A549 (cell line): ENCODE data around the gene RAB11FIP4. TPM values are rescaled to one million over a fixed set of nuclear protein-coding genes. Genes with fewer than 3 reads are reported as not detected.
"Not testable (repeated sequence)": the region's sequence is repeated elsewhere in the genome, so short reads cannot be mapped to it uniquely, and the experiment has no call there.

Experiments
- ATAC-seq, 2 experiments: fragments of 200-7000 bp in 1 of 2; fragments of >200 bp in 1 of 2; cut with Nextera tagmentation in 1 of 2; cut with Tn5 transposase in 1 of 2; 3 replicates each; pipeline versions ENCODE4 v1.8.0 to v1.9.1; 2018 to 2020; ENCODE audit warnings: mild to moderate bottlenecking in 1 of 2, moderate library complexity in 1 of 2
- CTCF ChIA-PET: fragments of 300-600 bp; sonication (Branson Sonifier 250); formaldehyde crosslinking; extraction: SDS; loops from one replicate; lab custom pipeline; 2021; ENCODE audit warnings: antibody characterized with exemption, inconsistent platforms; lab: Yijun Ruan, JAX
- POLR2A ChIA-PET: fragments of 350-600 bp; formaldehyde crosslinking; extraction: SDS; loops from one replicate; lab custom pipeline; 2021; ENCODE audit warnings: antibody characterized with exemption, inconsistent platforms; lab: Yijun Ruan, JAX
- DNase-seq, 2 experiments: peaks; one replicate each; pipeline versions ENCODE4 v3.0.0 to v3.0.0-alpha.2; 2011 to 2016; ENCODE audit warnings: low read depth in 1 of 2, low spot score in 1 of 2
- FAIRE-seq: peaks from 2 replicates; lab custom pipeline; 2011; peaks lifted over from hg19 to GRCh38; lab: Jason Lieb, UNC
- H3K27ac ChIP-seq, 2 experiments: fragments of >200 bp; sonication (Bioruptor Twin); formaldehyde crosslinking; 3 replicates each; pipeline ENCODE4 v1.5.1; 2016 to 2017
- H3K4me1 ChIP-seq: fragments of >200 bp; sonication (Bioruptor Twin); formaldehyde crosslinking; 3 replicates; pipeline ENCODE4 v1.6.1; 2016
- H3K4me2 ChIP-seq: fragments of >200 bp; sonication (Bioruptor Twin); formaldehyde crosslinking; 3 replicates; pipeline ENCODE4 v1.6.1; 2016
- H3K4me3 ChIP-seq: fragments of >200 bp; sonication (Bioruptor Twin); formaldehyde crosslinking; 3 replicates; pipeline ENCODE4 v1.5.1; 2016
- H3K9me3 ChIP-seq: fragments of >200 bp; sonication (Bioruptor Twin); formaldehyde crosslinking; 3 replicates; pipeline ENCODE4 v1.6.1; 2016
- EHMT2 ChIP-seq: fragments of 200-600 bp; sonication (generic); IDR thresholded peaks from 2 replicates; pipeline ENCODE4 v1.6.1; 2016; ENCODE audit warnings: antibody characterized with exemption, low read depth, mild to moderate bottlenecking, moderate library complexity
- EP300 ChIP-seq, 2 experiments: fragments of >200 bp; sonication (Bioruptor Twin); formaldehyde crosslinking; IDR thresholded peaks; 2 replicates in 1 of 2; 3 replicates in 1 of 2; pipeline ENCODE4 v1.6.1; 2016 to 2017
- FOXS1 ChIP-seq: fragments of 250-450 bp; sonication (Bioruptor Pico); IDR thresholded peaks from 2 replicates; pipeline ENCODE4 v1.5.0; 2020; ENCODE audit warnings: mild to moderate bottlenecking, moderate library complexity
- GATA3 ChIP-seq: IDR thresholded peaks from 2 replicates; pipeline ENCODE4 v1.6.1; 2012; ENCODE audit warnings: borderline replicate concordance
- HEYL ChIP-seq: fragments of 250-450 bp; sonication (Bioruptor Pico); IDR thresholded peaks from 2 replicates; pipeline ENCODE4 v1.8.0; 2021; ENCODE audit warnings: mild to moderate bottlenecking, moderate library complexity
- HOXA7 ChIP-seq: fragments of 250-450 bp; sonication (Bioruptor Pico); IDR thresholded peaks from 2 replicates; pipeline ENCODE4 v1.5.0; 2020; ENCODE audit warnings: mild to moderate bottlenecking, moderate library complexity
- JUN ChIP-seq, 2 experiments: fragments of >200 bp; sonication (Bioruptor Twin); formaldehyde crosslinking; IDR thresholded peaks; 2 replicates in 1 of 2; 3 replicates in 1 of 2; pipeline ENCODE4 v1.6.1; 2016 to 2017
- KDM1A ChIP-seq: fragments of 200-600 bp; sonication (generic); IDR thresholded peaks from 2 replicates; pipeline ENCODE4 v1.6.1; 2016; ENCODE audit warnings: low read depth, mild to moderate bottlenecking
- MAFK ChIP-seq: fragments of 450-650 bp; IDR thresholded peaks from 2 replicates; pipeline ENCODE4 v1.6.1; 2014; ENCODE audit not compliant: partially characterized antibody
- NPAS2 ChIP-seq: fragments of 250-450 bp; sonication (Bioruptor Pico); IDR thresholded peaks from 2 replicates; pipeline ENCODE4 v1.8.0; 2022; ENCODE audit warnings: mild to moderate bottlenecking, moderate library complexity, borderline replicate concordance
- NR3C1 ChIP-seq: fragments of >200 bp; sonication (Bioruptor Twin); formaldehyde crosslinking; IDR thresholded peaks from 3 replicates; pipeline ENCODE4 v1.6.1; 2017
- POLR2A ChIP-seq: IDR thresholded peaks from 2 replicates; pipeline ENCODE4 v1.6.1; 2012; ENCODE audit warnings: mild to moderate bottlenecking, low read length
- RFX5 ChIP-seq: fragments of 450-650 bp; IDR thresholded peaks from 2 replicates; pipeline ENCODE4 v1.7.1; 2014; ENCODE audit warnings: antibody characterized with exemption, mild to moderate bottlenecking, moderate library complexity
- RNF2 ChIP-seq: fragments of 200-600 bp; sonication (generic); IDR thresholded peaks from 2 replicates; pipeline ENCODE4 v1.6.1; 2016; ENCODE audit warnings: low read depth, mild to moderate bottlenecking, antibody characterized with exemption, moderate library complexity, borderline replicate concordance
- ZC3H11A ChIP-seq: fragments of 450-650 bp; IDR thresholded peaks from 2 replicates; pipeline ENCODE4 v1.6.1; 2014; ENCODE audit warnings: antibody characterized with exemption, mild to moderate bottlenecking
- ZSCAN20 ChIP-seq: fragments of 250-450 bp; sonication (Bioruptor Pico); IDR thresholded peaks from 2 replicates; pipeline ENCODE4 v1.8.0; 2022; ENCODE audit warnings: mild to moderate bottlenecking, moderate library complexity
- WGBS: methylation state at CpG from one replicate; pipeline ENCODE4 v1.1.6; 2017; ENCODE audit errors: missing lambda C conversion rate; 5-methylcytosine and 5-hydroxymethylcytosine counted together
- polyA minus RNA-seq: library from RNA; depleted of rRNA, polyadenylated mRNA; stranded (reverse); fragments of >200 nt; gene quantifications from 2 replicates; pipeline ENCODE4 v1.2.3, GENCODE V29; 2011; rRNA and poly(A)+ RNA removed
- polyA plus RNA-seq, 4 experiments: library from polyadenylated mRNA; depleted of rRNA in 3 of 4; stranded (reverse); fragments of >200 nt; fragmentation: RNase III in 1 of 4; extraction: RNeasy Plus Mini Kit Qiagen cat#74134 plus additional on column Dnase treatment in 1 of 4; gene quantifications; 2 replicates in 3 of 4; 3 replicates in 1 of 4; pipeline ENCODE4 v1.2.3, GENCODE V29; 2011 to 2017
- TF ChIP-seq, protein P1 (sequence below): IDR thresholded peaks from 2 replicates; pipeline ENCODE4 v1.6.1; 2012
- TF ChIP-seq, protein P2 (sequence below): IDR thresholded peaks from 2 replicates; pipeline ENCODE4 v1.6.1; 2012

RAB11FIP4 gene, protein sequence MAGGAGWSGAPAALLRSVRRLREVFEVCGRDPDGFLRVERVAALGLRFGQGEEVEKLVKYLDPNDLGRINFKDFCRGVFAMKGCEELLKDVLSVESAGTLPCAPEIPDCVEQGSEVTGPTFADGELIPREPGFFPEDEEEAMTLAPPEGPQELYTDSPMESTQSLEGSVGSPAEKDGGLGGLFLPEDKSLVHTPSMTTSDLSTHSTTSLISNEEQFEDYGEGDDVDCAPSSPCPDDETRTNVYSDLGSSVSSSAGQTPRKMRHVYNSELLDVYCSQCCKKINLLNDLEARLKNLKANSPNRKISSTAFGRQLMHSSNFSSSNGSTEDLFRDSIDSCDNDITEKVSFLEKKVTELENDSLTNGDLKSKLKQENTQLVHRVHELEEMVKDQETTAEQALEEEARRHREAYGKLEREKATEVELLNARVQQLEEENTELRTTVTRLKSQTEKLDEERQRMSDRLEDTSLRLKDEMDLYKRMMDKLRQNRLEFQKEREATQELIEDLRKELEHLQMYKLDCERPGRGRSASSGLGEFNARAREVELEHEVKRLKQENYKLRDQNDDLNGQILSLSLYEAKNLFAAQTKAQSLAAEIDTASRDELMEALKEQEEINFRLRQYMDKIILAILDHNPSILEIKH
- polyA plus RNA-seq (2011; rRNA removed) = 1.9 and 3.5 TPM in 2 replicates
- polyA plus RNA-seq (2012; cell fraction: cytosol; rRNA removed) = 1.4 TPM in 2 replicates
- 1.2 and 1.3 TPM in 2 replicates for polyA plus RNA-seq (2012; cell fraction: nucleus; rRNA removed)
- 1.2 to 1.9 TPM (median 1.3 TPM) in 3 replicates for polyA plus RNA-seq (2017; fragmentation: RNase III; extraction: RNeasy Plus Mini Kit Qiagen cat#74134 plus additional on column Dnase treatment)
- 3.2 and 4.1 TPM in 2 replicates for polyA minus RNA-seq

DNA sequence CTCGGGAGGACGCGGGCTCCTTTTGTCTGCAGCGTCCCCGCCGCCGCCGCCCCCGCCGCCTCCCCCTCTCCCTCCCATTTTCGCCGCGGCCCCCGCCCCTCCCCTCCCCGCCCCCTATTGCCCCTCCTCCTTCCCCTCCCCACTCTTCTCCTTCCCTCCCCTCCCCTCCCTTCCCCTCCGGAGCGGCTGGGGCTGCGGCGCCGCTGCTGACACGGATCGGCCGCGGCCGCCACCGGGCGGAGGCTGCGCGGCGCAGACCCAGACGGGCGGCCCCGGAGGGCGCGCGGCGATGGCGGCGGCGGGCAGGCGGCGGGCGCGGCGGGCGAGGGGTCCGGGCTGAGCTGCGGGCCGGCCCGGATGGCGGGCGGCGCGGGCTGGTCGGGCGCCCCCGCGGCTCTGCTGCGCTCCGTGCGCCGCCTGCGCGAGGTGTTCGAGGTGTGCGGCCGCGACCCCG, at the start of gene RAB11FIP4:
Gene RAB11FIP4 (plus strand): TSS at position 180 of the 454 bp plus-strand sequence. CDS start 178 bp downstream, at position 358.
- ChIA-PET POLR2A (no interaction called here), CTCF (interaction anchor here (3.6 to 13.2 kb wide), 2 partner anchors 126 to 134 kb away, joined by 18 to 197 read pairs; no protein-coding TSS in a partner anchor)
- TF ChIP-seq HOXA7 (CRISPR knock-in tag) (no peak), KDM1A (no peak)
- TF ChIP-seq, protein P1, sequence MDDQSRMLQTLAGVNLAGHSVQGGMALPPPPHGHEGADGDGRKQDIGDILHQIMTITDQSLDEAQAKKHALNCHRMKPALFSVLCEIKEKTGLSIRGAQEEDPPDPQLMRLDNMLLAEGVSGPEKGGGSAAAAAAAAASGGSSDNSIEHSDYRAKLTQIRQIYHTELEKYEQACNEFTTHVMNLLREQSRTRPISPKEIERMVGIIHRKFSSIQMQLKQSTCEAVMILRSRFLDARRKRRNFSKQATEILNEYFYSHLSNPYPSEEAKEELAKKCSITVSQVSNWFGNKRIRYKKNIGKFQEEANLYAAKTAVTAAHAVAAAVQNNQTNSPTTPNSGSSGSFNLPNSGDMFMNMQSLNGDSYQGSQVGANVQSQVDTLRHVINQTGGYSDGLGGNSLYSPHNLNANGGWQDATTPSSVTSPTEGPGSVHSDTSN = no peak
- H3K9me3 ChIP-seq = no peaks in the 10 kb centered on the region
- H3K27ac ChIP-seq = peak within 1 kb of the TSS in 1 of 2 experiments; percentile 65; a peak in 3 of 6 replicates
- no peak for ATAC-seq
- 0% methylated on average over 2 of the region's 69 CpGs for WGBS
- peak within 1 kb of the TSS; percentile 83 for H3K4me2 ChIP-seq
- FAIRE-seq = no peak
- DNase-seq = no peak
- no peaks in the 10 kb centered on the region for H3K4me1 ChIP-seq
- H3K4me3 ChIP-seq = peak within 1 kb of the TSS; percentile 45

DNA sequence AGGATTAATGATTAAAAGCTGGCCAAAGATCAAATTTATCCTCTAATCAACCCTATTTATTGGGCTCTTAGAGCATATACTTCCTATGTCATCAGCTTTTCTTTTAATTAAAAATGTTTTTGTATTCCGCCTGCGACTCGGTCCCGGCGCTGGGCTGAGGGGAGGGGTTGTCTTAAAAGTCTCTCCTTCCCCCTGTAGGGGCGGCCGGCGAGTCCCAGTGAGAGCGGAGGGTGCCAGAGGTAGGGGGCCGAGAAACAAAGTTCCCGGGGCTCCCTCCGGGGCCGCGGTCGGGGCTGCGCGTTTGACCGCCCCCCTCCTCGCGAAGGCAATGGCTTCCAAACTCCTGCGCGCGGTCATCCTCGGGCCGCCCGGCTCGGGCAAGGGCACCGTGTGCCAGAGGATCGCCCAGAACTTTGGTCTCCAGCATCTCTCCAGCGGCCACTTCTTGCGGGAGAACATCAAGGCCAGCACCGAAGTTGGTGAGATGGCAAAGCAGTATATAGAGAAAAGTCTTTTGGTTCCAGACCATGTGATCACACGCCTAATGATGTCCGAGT, 46.2 kb upstream of the RAB11FIP4 start:
- H3K27ac ChIP-seq, CTCF ChIA-PET, DNase-seq, H3K9me3 ChIP-seq, H3K4me2 ChIP-seq, POLR2A ChIA-PET, FAIRE-seq, H3K4me1 ChIP-seq, H3K4me3 ChIP-seq: not testable (repeated sequence)
- 89% methylated on average over 16 of the region's 34 CpGs for WGBS
- peak in 1 of 2 experiments; percentile 77; a peak in 5 of 6 replicates for ATAC-seq

DNA sequence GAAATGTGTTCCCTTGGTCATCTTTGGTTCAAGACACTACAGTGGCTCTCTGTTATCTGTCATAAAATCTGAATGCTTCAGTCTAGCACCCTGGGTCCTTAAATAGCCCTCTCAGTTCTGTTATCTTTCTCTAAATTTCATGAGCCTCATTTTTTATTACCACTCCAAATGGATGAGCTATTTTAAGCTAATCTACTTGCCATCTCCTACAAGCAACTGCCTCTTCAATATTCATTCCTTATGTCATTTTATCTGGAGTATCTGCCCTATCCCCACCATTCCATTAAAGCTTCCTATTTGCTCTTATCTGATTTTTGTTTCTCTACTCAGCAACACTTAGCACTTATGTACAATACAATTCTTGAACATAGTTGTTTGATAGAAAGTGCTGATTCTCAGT, 42.0 kb upstream of the RAB11FIP4 start:
- POLR2A ChIA-PET = no interaction called here
- H3K9me3 ChIP-seq = no peaks in the 10 kb centered on the region
- DNase-seq (no peak), ATAC-seq (no peak), FAIRE-seq (no peak)
- CTCF ChIA-PET = no interaction called here
- no peak overlapping the region for H3K4me2 ChIP-seq
- no peak overlapping the region for H3K4me3 ChIP-seq
- no peaks in the 10 kb centered on the region for H3K4me1 ChIP-seq
- no peak for TF ChIP-seq EP300 (IDR thresholded peaks at IDR 0.05)
- TF ChIP-seq, protein P2, sequence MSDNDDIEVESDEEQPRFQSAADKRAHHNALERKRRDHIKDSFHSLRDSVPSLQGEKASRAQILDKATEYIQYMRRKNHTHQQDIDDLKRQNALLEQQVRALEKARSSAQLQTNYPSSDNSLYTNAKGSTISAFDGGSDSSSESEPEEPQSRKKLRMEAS = no peak
- no peak for TF ChIP-seq ZSCAN20 (CRISPR knock-in tag)
- no peak for TF ChIP-seq POLR2A
- TF ChIP-seq MAFK = no peak
- TF ChIP-seq EHMT2 = no peak
- no peak for TF ChIP-seq NR3C1
- no peak for TF ChIP-seq RFX5
- TF ChIP-seq NPAS2 (CRISPR knock-in tag) = no peak
- TF ChIP-seq ZC3H11A = no peak
- TF ChIP-seq HOXA7 (CRISPR knock-in tag) = no peak
- no peak for TF ChIP-seq HEYL (CRISPR knock-in tag)
- no peak for TF ChIP-seq FOXS1 (CRISPR knock-in tag)
- no peak for TF ChIP-seq JUN (IDR thresholded peaks at IDR 0.05)
- no peak for TF ChIP-seq RNF2
- TF ChIP-seq GATA3 = no peak
- H3K27ac ChIP-seq = no peak overlapping the region
